ENCODE data around the gene PRR18. TPM values are rescaled to one million over a fixed set of nuclear protein-coding genes. Genes with fewer than 3 reads are reported as not detected.

The PRR18 gene
- total and polyA plus RNA-seq, 9 of the 15 experiments (the other 6 are each of a cell fraction or from before 2014, with no cell fraction given), result not detected

DNA sequence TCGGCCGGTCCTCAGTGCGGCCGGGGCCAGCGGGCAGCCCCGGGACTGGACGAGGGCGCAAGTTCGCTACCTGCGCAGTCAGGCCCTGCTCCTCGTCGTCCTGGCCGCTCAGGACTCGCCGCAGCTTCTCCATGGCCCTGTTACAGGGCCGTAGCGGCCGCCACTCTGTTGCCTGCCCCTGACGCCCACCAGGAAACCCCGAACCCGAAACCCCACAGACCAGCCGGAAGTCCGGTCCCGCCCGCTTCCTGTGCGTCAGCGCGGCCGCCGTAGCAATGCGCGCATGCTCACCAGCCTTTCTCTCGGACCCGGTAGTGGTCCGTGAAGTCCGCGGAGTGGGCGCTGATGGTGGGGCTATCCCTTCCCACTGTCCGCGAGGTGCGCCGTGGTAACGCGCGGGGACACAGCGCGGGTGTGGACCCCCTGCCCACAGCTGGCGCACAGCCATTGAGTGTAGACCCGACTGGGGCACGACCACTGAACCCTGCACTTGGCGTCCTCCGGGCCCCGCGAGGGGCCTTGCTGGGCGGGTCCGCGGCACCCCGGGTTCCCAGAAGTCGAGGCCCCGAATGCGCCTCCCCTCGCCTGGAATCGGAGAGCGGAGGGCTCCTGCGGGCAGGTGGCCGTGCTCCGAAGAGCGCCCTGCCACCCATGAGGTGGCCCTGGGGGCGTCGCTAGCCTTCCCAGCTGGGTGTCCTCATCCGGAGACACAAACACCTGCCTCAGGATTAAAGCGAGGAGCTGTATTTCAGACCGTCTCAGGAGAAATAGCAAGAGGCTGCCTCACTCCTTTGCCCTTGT, 34.4 kb upstream of the PRR18 start, which contains the start of gene SFT2D1 (continued):
- peak; percentile 91 for TF ChIP-seq GABPB1 (CRISPR knock-in tag; IDR thresholded peaks at IDR 0.05)
- TF ChIP-seq ZNF184 (CRISPR knock-in tag; IDR thresholded peaks at IDR 0.05), result no peak
- TF ChIP-seq PTRF (tag; IDR thresholded peaks at IDR 0.05), result no peak
- TF ChIP-seq RBM17 (IDR thresholded peaks at IDR 0.05; ENCODE audit: borderline replicate concordance, low read depth, low read length), result no peak
- no peak for TF ChIP-seq BHLHE40 (IDR thresholded peaks at IDR 0.05; ENCODE audit: low read length)
- TF ChIP-seq MTA3 (IDR thresholded peaks at IDR 0.05; ENCODE audit: borderline replicate concordance), result peak; percentile 89; the same call in 1 of the 2 replicates
- no peak for TF ChIP-seq ZNF23 (CRISPR knock-in tag; IDR thresholded peaks at IDR 0.05)
- TF ChIP-seq CHD1 (IDR thresholded peaks at IDR 0.05; ENCODE audit: low read length), result peak; percentile 40
- TF ChIP-seq, protein P1, sequence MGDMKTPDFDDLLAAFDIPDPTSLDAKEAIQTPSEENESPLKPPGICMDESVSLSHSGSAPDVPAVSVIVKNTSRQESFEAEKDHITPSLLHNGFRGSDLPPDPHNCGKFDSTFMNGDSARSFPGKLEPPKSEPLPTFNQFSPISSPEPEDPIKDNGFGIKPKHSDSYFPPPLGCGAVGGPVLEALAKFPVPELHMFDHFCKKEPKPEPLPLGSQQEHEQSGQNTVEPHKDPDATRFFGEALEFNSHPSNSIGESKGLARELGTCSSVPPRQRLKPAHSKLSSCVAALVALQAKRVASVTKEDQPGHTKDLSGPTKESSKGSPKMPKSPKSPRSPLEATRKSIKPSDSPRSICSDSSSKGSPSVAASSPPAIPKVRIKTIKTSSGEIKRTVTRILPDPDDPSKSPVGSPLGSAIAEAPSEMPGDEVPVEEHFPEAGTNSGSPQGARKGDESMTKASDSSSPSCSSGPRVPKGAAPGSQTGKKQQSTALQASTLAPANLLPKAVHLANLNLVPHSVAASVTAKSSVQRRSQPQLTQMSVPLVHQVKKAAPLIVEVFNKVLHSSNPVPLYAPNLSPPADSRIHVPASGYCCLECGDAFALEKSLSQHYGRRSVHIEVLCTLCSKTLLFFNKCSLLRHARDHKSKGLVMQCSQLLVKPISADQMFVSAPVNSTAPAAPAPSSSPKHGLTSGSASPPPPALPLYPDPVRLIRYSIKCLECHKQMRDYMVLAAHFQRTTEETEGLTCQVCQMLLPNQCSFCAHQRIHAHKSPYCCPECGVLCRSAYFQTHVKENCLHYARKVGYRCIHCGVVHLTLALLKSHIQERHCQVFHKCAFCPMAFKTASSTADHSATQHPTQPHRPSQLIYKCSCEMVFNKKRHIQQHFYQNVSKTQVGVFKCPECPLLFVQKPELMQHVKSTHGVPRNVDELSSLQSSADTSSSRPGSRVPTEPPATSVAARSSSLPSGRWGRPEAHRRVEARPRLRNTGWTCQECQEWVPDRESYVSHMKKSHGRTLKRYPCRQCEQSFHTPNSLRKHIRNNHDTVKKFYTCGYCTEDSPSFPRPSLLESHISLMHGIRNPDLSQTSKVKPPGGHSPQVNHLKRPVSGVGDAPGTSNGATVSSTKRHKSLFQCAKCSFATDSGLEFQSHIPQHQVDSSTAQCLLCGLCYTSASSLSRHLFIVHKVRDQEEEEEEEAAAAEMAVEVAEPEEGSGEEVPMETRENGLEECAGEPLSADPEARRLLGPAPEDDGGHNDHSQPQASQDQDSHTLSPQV (IDR thresholded peaks at IDR 0.05), result peak; percentile 66
- TF ChIP-seq ZNF561 (CRISPR knock-in tag; conservative IDR thresholded peaks at IDR 0.05), result no peak
- no peak for TF ChIP-seq PTTG1 (tag; IDR thresholded peaks at IDR 0.05; ENCODE audit: low read depth)
- TF ChIP-seq ELF1 (tag; IDR thresholded peaks at IDR 0.05), result peak; percentile 94
- TF ChIP-seq ZBTB17 (CRISPR knock-in tag; IDR thresholded peaks at IDR 0.05), result 0 out of 2 replicates have a peak, but pooled peaks have one; percentile 36
- TF ChIP-seq ZNF589 (CRISPR knock-in tag; IDR thresholded peaks at IDR 0.05; ENCODE audit: low read depth), result peak; percentile 67; the same call in 1 of the 2 replicates
- no peak for TF ChIP-seq LEF1 (IDR thresholded peaks at IDR 0.05)
- TF ChIP-seq ZFPM2 (CRISPR knock-in tag; IDR thresholded peaks at IDR 0.05), result no peak
- peak; percentile 63; the same call in 1 of the 2 replicates for TF ChIP-seq ZNF740 (CRISPR knock-in tag; IDR thresholded peaks at IDR 0.05)
- no peak for TF ChIP-seq ZNF740 (tag; IDR thresholded peaks at IDR 0.05)
- 0 out of 2 replicates have a peak, but pooled peaks have one; percentile 73 for TF ChIP-seq GATAD2A (IDR thresholded peaks at IDR 0.05)
- TF ChIP-seq POLR2H (tag; IDR thresholded peaks at IDR 0.05; ENCODE audit: low read depth), result peak; percentile 74
- TF ChIP-seq MTA2 (IDR thresholded peaks at IDR 0.05; ENCODE audit: low read depth), result no peak
- no peak for TF ChIP-seq ZNF780A (CRISPR knock-in tag; IDR thresholded peaks at IDR 0.05)
- TF ChIP-seq MECOM (CRISPR knock-in tag; IDR thresholded peaks at IDR 0.05), result no peak
- no peak for TF ChIP-seq ARNT (IDR thresholded peaks at IDR 0.05)
- TF ChIP-seq RBM22 (IDR thresholded peaks at IDR 0.05; ENCODE audit: low read depth, low read length, poor library complexity, severe bottlenecking), result no peak
- TF ChIP-seq SMAD1 (IDR thresholded peaks at IDR 0.05; ENCODE audit: low read depth, low read length, partially characterized antibody), result peak; percentile 59
- TF ChIP-seq ZNF551 (CRISPR knock-in tag; IDR thresholded peaks at IDR 0.05), result no peak

Measured in K562 (cell line).